ENCODE results near the gene KSR1. TPM values are rescaled to one million over a fixed set of nuclear protein-coding genes. Genes with fewer than 3 reads are reported as not detected.

Gene KSR1
- total RNA-seq, 2 donors from 2014 or later, result 99.9 to 142 TPM

DNA sequence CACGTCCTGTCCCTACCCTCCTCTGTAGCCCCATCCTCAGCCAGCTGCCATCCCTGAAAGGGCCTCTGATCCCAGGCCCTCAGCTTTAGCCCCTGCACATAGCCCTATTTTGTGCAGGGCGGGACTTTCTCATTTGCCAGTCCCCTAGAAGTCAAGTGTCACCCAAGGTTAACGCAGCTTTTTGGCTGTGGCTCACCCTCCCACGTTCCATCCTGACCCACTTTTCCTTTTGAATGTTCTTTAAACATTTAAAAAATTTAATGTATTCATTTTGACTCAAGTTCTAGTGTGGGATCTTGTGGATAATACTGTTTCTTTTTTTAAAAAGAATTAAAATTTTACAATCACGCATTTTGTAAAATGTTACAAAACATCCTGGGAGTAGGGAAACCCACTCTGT lies 112.6 kb downstream of the KSR1 start:
- TF ChIP-seq POLR2A (IDR thresholded peaks at IDR 0.05) (no peak), CTCF (IDR thresholded peaks at IDR 0.05) (no peak)
- intact Hi-C loops (cut with DNase I), result no loop called here
- Histone ChIP-seq H3K27me3 (no peaks in the 10 kb centered on the region), H3K4me1 (peaks cover 75% of the 10 kb centered on the region), H3K27ac (peak overlapping the region; percentile 17 to 70 (median 56)), H3K9me3 (no peaks in the 10 kb centered on the region), H3K4me3 (no peak overlapping the region), H3K36me3 (replicated peaks in 1 of 2; ENCODE audit: insufficient read depth in 1 of 2, low read depth in 2 of 2) (no peaks in the 10 kb centered on the region)
- DNase-seq, result no peak
- no peak for ATAC-seq
- WGBS, 2 donors, result 67 to 75% methylated on average over 5 of the region's 5 CpGs

GRCh38 chr17:27569257-27569722 lies 113.0 kb downstream of the KSR1 start:
- peak in 6 of 7 experiments; percentile 31 to 64 (median 50) for TF ChIP-seq CTCF (IDR thresholded peaks at IDR 0.05)
- no peak for TF ChIP-seq POLR2A (IDR thresholded peaks at IDR 0.05)
- ATAC-seq (peak; percentile 67), DNase-seq (peak; percentile 60 to 78 (median 64))
- H3K4me1 ChIP-seq, result peaks cover 80% of the 10 kb centered on the region
- H3K36me3 ChIP-seq (replicated peaks in 1 of 2; ENCODE audit: insufficient read depth in 1 of 2, low read depth in 2 of 2), result no peaks in the 10 kb centered on the region
- H3K27me3 ChIP-seq, result no peaks in the 10 kb centered on the region
- H3K4me3 ChIP-seq, result no peak overlapping the region
- peak overlapping the region; percentile 49 to 70 (median 64) for H3K27ac ChIP-seq
- 53 to 60% methylated on average over 6 of the region's 6 CpGs for WGBS, 2 donors
- no peaks in the 10 kb centered on the region for H3K9me3 ChIP-seq
- intact Hi-C loops (cut with DNase I), result no loop called here

DNA sequence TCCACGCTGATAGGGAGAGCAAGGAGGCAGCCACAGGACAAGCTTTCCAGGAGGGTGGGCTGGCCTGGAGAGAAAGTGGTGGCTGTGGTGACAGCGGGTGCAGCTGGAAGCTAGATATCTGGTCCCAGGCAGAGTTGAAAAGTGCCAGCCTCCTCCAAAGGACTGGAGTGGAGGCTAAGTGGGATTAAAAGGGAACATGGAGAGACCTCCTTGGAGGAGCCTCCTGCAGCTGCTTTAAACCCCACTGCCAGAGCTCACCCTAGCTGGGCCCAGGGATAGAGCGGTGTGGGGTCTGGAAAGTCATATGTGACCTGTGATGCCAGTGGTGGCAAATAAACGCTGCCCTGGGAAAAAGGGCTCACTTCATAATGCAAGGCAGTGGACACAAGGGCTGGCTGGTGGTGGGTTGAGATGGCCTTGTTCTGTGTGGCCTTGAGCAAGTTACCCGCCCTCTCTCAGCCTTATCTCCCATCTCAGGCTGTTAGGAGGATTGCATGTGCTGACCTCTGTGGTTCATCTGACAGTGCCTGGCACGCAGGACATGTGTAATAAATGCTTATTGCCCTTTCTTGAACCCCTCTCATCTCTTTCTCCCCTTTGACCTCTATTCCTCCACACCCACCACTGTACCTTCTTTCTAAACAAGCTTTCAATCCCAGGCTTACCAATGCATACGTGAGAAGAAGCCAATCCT lies 113.8 kb downstream of the KSR1 start:
- TF ChIP-seq CTCF (IDR thresholded peaks at IDR 0.05), result no peak
- Histone ChIP-seq H3K4me1 (peaks cover 87% of the 10 kb centered on the region), H3K27ac (peak overlapping the region; percentile 49 to 70 (median 64)), H3K4me3 (no peak overlapping the region), H3K36me3 (replicated peaks in 1 of 2; ENCODE audit: insufficient read depth in 1 of 2, low read depth in 2 of 2) (no peaks in the 10 kb centered on the region), H3K9me3 (no peaks in the 10 kb centered on the region), H3K27me3 (no peaks in the 10 kb centered on the region)
- ATAC-seq (peak; percentile 47), DNase-seq (peak in 3 of 4 donors; percentile 45 to 59 (median 59))
- intact Hi-C loops (cut with DNase I), result no loop called here
- WGBS, 2 donors, result 52 to 55% methylated on average over 7 of the region's 7 CpGs

DNA sequence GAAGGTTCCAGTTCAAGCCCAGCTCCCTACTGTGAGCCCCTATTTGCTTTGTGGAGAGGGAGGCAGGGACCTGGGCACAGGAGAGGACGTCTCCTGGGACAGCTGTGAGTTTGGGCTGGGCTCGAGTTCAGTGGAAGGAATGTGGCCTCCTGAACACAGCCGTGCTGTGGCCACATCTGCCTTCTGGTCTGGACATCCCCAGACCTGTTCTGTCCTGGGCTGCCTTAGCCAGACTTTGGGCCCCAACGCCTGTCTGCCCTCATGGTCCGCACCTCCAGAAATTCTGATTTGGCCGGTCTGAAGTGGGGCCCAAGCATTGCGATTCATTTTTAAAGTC lies 114.3 kb downstream of the KSR1 start:
- TF ChIP-seq POLR2A (IDR thresholded peaks at IDR 0.05) (no peak), CTCF (IDR thresholded peaks at IDR 0.05) (no peak)
- Histone ChIP-seq H3K9me3 (no peaks in the 10 kb centered on the region), H3K36me3 (replicated peaks in 1 of 2; ENCODE audit: insufficient read depth in 1 of 2, low read depth in 2 of 2) (no peaks in the 10 kb centered on the region), H3K4me1 (peaks cover 92% of the 10 kb centered on the region), H3K27me3 (no peaks in the 10 kb centered on the region), H3K27ac (peak overlapping the region; percentile 49 to 70 (median 64)), H3K4me3 (no peak overlapping the region)
- DNase-seq (no peak), ATAC-seq (no peak)
- 75% methylated on average over 7 of the region's 7 CpGs for WGBS, 2 donors
- intact Hi-C loops (cut with DNase I), result no loop called here
